Measurements from ENCODE around the gene MORN1.
"Not testable (repeated sequence)": the region's sequence is repeated elsewhere in the genome, so short reads cannot be mapped to it uniquely, and the experiment has no call there.

The MORN1 gene

GRCh38 chr1:2391041-2391930 is at the start of gene MORN1, which contains the start of gene RER1:
MORN1 (minus strand) TSS chr1:2391554; CDS start chr1:2391533, 21 bp downstream.
RER1 (plus strand) TSS chr1:2391841; CDS start chr1:2395791, 3,950 bp downstream.
- peak; percentile 95 for DNase-seq

GRCh38 chr1:2440346-2440745 is 49.0 kb upstream of the MORN1 start:
- not testable (repeated sequence) for DNase-seq

GRCh38 chr1:2439369-2439768 is 48.0 kb upstream of the MORN1 start:
- no peak for DNase-seq

- no peak for DNase-seq
Observed at GRCh38 chr1:2438641-2439040, 47.3 kb upstream of the MORN1 start.

GRCh38 chr1:2438038-2438437 is 46.7 kb upstream of the MORN1 start:
- no peak for DNase-seq

- no peak for DNase-seq
Observed at GRCh38 chr1:2437617-2438016, 46.3 kb upstream of the MORN1 start.

- no peak for DNase-seq
Observed at GRCh38 chr1:2436876-2437275, 45.5 kb upstream of the MORN1 start.

GRCh38 chr1:2435746-2436355 is 44.5 kb upstream of the MORN1 start:
- DNase-seq, result no peak

GRCh38 chr1:2435091-2435490 is 43.7 kb upstream of the MORN1 start:
- DNase-seq, result no peak

- no peak for DNase-seq
Observed at GRCh38 chr1:2433936-2434655, 42.7 kb upstream of the MORN1 start.

GRCh38 chr1:2433196-2433595 is 41.8 kb upstream of the MORN1 start:
- DNase-seq, result no peak

- DNase-seq, result no peak
Observed at GRCh38 chr1:2432441-2432844, 41.1 kb upstream of the MORN1 start.

GRCh38 chr1:2431518-2431917 is 40.2 kb upstream of the MORN1 start:
- no peak for DNase-seq

- no peak for DNase-seq
Observed at GRCh38 chr1:2431103-2431502, 39.7 kb upstream of the MORN1 start.

GRCh38 chr1:2430592-2430973 is 39.2 kb upstream of the MORN1 start:
- DNase-seq, result no peak

GRCh38 chr1:2429780-2430591 is 38.6 kb upstream of the MORN1 start:
- no peak for DNase-seq

GRCh38 chr1:2428490-2428889 is 37.1 kb upstream of the MORN1 start:
- DNase-seq, result no peak

- no peak for DNase-seq
Observed at GRCh38 chr1:2427976-2428375, 36.6 kb upstream of the MORN1 start.

- no peak for DNase-seq
Observed at GRCh38 chr1:2427051-2427450, 35.7 kb upstream of the MORN1 start.

- no peak for DNase-seq
Observed at GRCh38 chr1:2426540-2426939, 35.2 kb upstream of the MORN1 start.

GRCh38 chr1:2425892-2426291 is 34.5 kb upstream of the MORN1 start:
- DNase-seq, result no peak

GRCh38 chr1:2422523-2422922 is 31.2 kb upstream of the MORN1 start:
- no peak for DNase-seq

GRCh38 chr1:2419416-2419815 is 28.1 kb upstream of the MORN1 start:
- DNase-seq, result no peak
